GM04504 (cell line): ENCODE results near the gene RHAG.
A peak's percentile ranks its signal among the peaks of the same experiment; 100 is the strongest.
"Not testable (repeated sequence)": the region's sequence is repeated elsewhere in the genome, so short reads cannot be mapped to it uniquely, and the experiment has no call there.

Source experiments
- DNase-seq: peaks from one replicate; pipeline ENCODE4 v3.0.0-alpha.2; 2012; ENCODE audit warnings: low read depth

Gene RHAG

DNA sequence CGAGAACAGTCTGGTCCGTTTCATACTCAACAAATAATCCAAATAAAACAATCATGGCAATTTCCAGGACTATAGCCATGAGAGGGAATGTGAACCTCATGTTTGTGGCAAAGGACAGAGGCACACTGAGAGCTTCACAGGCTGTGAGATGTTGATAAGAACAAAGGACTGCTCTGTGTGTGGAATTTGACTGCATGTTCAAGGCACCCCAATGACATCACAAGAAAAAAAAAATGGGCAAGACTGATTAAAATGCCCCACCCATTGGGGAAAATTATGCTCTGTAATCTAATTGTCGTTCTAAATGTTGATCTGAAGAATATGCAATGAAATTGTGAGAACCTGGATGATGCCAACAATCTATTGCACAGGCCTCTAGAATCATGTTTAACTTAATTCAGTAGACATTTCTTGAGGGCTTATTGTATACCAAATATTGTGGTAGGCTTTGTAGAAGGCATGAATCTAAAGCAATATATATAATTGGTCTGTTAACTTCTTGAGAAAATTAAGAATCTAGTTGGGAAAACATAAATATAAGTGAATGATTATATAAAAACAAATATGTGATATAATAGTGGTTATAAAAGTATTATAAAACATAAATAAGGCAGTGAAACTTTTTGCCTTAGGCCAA, at the start of gene RHAG:
Gene RHAG (minus strand): TSS at position 127 of the 637 bp plus-strand sequence. CDS start 27 bp downstream, at position 100.
- DNase-seq: no peak

DNA sequence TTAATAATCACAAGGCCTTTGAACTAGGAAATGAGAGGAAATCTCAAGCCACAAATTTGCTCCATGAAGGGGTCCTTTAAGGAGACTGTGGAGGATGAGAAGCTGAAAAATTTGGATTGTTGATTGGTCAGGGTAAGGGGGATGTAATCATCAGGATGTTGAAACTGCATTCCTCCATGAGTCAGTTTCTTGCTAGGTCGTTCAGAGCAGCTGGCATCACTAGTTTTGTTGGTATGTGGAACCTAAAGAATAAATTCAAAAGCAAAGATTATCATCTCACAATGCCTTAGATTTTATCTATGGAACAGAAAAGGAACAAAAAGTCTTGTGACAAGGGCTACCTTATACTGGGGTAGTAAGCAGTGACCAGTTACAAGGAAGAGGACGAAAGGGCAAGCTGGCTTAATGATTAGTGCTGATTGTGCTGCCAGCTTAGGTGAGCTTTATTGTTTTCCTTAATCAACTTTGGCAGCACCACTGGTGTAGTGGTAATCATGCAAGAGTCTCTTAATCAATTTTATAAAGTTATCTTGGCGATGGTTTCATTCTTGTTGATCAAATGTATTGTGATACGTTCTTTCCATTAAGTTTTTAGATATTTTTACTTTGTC, 40.1 kb upstream of the RHAG start:
- peak; percentile 10 for DNase-seq

DNA sequence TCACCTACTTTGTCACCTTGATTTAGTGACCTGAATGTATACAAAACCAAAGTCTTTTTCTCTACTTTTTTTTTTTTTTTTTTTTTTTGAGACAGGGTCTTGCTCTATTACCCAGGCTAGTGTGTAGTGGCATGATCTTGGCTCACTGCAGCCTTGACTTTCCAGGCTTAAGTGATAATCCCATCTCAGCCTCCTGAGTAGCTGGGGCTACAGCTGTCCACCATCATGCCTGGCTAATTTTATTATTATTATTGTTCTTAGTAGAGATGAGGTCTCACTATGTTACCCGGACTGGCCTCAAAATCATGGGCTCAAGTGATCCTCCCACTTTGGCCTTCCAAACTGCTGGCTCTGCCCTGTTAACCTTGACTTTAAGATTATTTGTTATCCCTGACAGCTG, 39.2 kb upstream of the RHAG start:
- DNase-seq: no peak

DNA sequence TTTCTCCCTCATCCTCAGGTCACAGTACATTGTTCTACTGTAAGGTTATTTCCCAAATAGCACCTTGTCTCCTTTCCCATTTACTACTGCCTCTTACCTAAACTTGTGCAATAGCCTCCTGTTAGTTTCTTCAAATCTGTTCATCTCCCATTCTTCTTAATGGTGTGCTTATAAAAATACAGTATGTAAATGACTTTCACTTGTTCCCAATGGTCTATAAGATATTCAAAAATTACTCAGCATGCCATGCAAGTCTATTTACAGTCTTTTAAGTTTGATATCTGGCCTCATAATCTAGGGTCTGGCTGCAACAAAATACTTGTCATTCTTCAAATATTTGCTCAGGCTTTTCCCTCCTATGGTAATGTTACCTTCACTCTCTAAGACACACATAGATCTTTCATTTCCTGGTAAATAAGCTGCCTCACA, 31.5 kb upstream of the RHAG start:
- DNase-seq: no peak

DNA sequence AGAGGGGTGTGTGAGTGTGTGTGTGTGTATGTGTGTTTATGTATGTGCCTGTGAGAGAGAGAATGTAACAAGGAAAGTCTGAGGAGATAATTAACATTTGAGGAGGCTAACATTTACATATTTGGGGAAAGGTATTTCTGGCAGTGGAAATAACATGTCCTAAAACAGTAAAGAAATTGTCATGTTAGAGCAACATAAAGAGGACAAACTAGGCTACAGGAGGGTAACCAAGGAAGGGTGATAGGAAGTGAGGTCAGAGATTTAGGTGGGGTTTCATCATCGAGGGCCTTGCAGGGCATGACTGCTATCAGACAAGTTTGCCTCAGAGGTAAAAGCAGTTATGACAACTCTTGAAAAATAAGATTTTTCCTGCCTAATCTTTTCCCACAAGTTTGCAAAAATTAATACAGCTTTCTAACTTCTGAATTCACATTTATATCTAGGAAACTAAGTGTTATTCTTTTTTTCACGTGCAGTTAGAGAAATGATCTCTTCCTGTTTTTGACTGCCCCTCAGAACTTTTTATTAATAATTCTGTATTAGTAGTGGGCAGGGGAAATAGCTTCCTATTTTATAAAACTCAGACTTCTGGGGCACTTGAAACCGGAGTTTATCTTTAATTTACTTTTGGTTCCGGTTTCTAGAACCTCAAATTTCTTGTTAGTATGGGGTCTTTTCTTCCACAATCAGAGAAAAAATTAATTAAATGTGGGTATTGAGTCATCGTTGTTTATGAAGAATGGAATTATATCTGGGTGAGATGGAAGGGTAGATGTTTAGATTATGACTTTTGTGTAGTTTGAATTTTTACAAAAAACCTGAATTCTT, 30.5 kb upstream of the RHAG start:
- no peak for DNase-seq

GRCh38 chr6:49666480-49666879, 29.8 kb upstream of the RHAG start:
- DNase-seq: no peak

GRCh38 chr6:49664817-49665216, 28.2 kb upstream of the RHAG start:
- no peak for DNase-seq

GRCh38 chr6:49664054-49664453, 27.4 kb upstream of the RHAG start:
- not testable (repeated sequence) for DNase-seq

- DNase-seq: no peak
Observed at GRCh38 chr6:49662892-49663261, 26.2 kb upstream of the RHAG start.

GRCh38 chr6:49662231-49662891, 25.7 kb upstream of the RHAG start:
- DNase-seq: no peak

GRCh38 chr6:49653942-49654341, 17.3 kb upstream of the RHAG start:
- DNase-seq: no peak

GRCh38 chr6:49653438-49653837, 16.8 kb upstream of the RHAG start:
- no peak for DNase-seq

DNA sequence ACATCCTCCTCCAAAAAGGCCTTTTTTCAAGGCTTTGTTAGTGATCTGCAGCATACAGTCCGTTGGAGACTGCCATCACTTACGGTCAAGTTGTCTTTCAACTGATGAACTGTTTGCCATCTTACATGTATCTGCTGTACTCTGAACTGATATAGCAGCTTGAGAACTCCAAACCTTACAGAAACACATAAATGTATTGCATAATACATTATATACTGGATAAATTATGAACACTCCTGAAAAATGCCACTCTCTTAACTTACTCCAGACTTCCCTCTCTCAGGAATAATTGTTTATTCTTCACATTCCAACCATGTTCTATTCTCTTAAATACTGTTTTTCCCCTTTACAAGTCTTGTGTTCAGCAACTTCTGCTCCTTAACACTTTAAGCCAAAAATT, 14.6 kb upstream of the RHAG start:
- no peak for DNase-seq

DNA sequence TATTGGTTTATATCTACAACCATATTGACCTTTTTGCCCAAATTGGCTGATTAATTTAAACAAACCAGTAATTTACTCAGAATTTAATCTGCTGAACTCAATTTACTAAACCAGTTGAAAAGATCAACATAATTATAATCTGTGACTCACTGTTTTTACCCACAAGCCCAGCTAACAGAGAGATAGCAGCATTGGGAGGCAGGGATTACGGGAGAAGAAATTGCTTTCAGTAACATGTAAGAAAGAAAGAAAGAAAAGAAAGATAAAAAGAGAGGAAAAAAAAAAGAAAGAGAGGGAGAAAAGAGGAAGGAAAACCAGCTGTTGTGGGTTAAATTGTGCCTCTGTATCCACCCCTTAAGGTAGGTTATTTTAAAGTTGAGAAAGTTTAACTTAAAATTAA, 13.3 kb upstream of the RHAG start:
- DNase-seq: no peak

DNA sequence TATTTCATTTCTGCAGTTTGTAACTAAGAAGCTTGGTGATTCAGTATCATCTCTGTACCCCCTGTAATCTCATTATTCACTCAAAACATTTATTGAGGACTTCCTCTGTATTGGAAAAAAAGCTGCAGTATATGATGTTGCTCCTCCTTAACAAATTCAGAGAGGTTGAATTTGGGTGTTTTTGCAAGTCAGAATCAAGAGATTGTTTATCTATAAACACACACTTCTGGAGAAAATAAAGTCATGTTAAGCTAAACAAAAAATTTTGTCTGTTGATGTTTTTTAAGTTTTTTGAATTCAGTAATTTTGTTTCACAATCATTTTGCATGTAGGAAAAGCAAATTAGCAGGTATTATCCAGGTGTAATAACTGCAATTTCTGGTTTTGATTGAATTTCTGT, 11.4 kb upstream of the RHAG start:
- no peak for DNase-seq

DNA sequence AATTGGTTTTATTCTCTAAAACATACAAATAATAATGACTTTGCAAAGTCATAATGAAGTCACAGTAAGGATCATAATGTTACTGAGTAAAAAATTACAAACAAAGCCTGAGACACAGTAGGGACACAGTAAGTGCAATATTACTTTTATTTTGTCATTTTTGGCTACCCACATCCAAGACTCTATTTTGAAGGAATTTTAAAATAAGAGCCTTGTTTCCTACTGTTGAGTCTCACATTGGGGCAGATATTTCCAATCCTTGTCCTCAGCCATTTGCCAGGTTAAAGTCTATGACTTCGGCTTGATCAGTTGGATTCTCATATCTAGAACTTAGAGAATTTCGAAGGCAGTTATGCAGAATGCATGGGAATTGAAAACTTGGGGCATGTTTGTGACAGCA, 10.8 kb upstream of the RHAG start:
- DNase-seq: no peak

GRCh38 chr6:49646942-49647341, 10.3 kb upstream of the RHAG start:
- no peak for DNase-seq

- DNase-seq: no peak
Observed at GRCh38 chr6:49646130-49646824, 9.6 kb upstream of the RHAG start.

GRCh38 chr6:49645139-49645538, 8.5 kb upstream of the RHAG start:
- DNase-seq: no peak

DNA sequence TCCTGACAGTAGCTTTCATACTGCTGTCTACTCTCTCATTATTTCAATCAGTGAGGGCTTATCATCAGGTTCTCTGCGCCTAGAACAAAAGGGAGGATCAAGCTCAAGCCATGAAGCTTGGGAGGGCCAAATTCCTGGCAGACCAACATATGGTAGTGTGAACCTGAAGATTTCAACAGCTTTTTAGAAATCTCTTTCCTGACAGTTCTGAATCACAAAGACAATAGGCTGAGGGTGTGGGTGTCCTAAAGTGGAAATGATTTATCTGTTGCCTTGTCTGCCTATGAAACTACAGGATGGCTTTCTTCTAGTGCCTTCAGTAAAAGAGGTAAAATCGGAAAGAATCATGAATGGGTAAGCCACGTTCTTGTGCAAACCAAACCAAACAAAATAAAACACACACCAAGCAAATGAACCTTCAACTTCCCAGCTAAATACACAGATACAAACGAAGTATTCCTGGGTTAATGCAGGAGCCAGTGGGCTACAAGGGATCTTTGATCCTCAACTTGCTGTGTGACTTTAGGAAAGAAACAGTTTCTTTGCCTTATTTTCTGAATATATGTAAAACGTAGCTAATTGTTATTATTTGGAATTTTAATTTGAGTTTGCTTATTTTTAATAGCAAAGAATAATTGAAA, 2.7 kb upstream of the RHAG start:
- DNase-seq: no peak

DNA sequence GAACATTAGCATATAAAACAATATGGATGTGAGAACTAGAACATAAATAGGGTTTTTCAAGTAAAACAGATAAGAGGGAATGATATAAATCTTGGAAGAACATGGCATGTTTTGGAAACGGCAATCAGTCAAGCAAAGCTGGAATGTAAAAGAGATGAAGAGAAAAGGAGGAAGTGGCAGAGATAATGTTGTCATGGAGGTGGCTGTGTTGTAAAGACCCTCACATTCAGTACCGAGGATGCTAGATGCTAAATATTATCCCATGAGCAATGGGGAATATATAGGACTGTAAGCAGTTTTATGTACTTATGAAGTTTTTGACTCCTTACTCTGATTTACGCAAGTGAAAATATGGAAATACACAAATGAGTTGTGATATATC, 702 bp upstream of the RHAG start:
- DNase-seq: no peak
